HepG2 (cell line): ENCODE measurements around the gene SYMPK. TPM values are rescaled to one million over a fixed set of nuclear protein-coding genes. Genes with fewer than 3 reads are reported as not detected.

ENCODE experiments used
- ATAC-seq: fragments of 200-7000 bp; cut with Tn5 transposase; 3 replicates; pipeline ENCODE4 v1.9.1; 2020; ENCODE audit warnings: mild to moderate bottlenecking, moderate library complexity
- BruUV-seq: library from RNA; stranded (reverse); fragments of 400-500 nt; replicated peaks from 2 replicates; lab custom pipeline; 2021; lab: Mats Ljungman, UMichigan
- CTCF ChIA-PET: fragments of 300-600 bp; formaldehyde crosslinking; extraction: SDS; loops from one replicate; lab custom pipeline; 2021; ENCODE audit warnings: low total read pairs, inconsistent platforms, low intra/inter-chr PET ratio; lab: Yijun Ruan, JAX
- POLR2A ChIA-PET: fragments of 350-600 bp; sonication (Branson Sonifier 250); formaldehyde crosslinking; loops from one replicate; lab custom pipeline; 2020; ENCODE audit warnings: antibody characterized with exemption, inconsistent platforms; lab: Yijun Ruan, JAX
- DNase-seq: peaks from one replicate; pipeline ENCODE4 v3.0.0-alpha.2; 2015; ENCODE audit warnings: low spot score
- FAIRE-seq: peaks from 3 replicates; lab custom pipeline; 2011; peaks lifted over from hg19 to GRCh38; lab: Jason Lieb, UNC
- H2AFZ ChIP-seq: one replicate; pipeline ENCODE4 v1.6.1; 2011; ENCODE audit warnings: low read length, inconsistent platforms
- H3K27ac ChIP-seq: fragments of 300-600 bp; 3 replicates; pipeline ENCODE4 v1.8.0; 2011; ENCODE audit warnings: mixed run types, mild to moderate bottlenecking, mixed read lengths, low read length, inconsistent platforms; ENCODE audit not compliant: insufficient read depth; ENCODE audit errors: extremely low read length
- H3K27me3 ChIP-seq, 2 experiments: fragments of 200-600 bp in 1 of 2; 2 replicates in 1 of 2; 3 replicates in 1 of 2; pipeline versions ENCODE4 v1.6.0 to v1.8.0; 2011; ENCODE audit warnings: low read length in 2 of 2, mild to moderate bottlenecking in 2 of 2, moderate library complexity in 2 of 2, inconsistent platforms in 1 of 2; ENCODE audit not compliant: insufficient read depth in 2 of 2, control insufficient read depth in 1 of 2
- H3K36me3 ChIP-seq, 2 experiments: fragments of 200-600 bp in 1 of 2; replicated peaks in 1 of 2; 2 replicates in 1 of 2; 3 replicates in 1 of 2; pipeline versions ENCODE4 v1.5.1 to v1.8.0; 2011; ENCODE audit warnings: low read length in 2 of 2, inconsistent platforms in 1 of 2; ENCODE audit not compliant: insufficient read depth in 2 of 2, control insufficient read depth in 1 of 2
- H3K4me1 ChIP-seq: 2 replicates; pipeline ENCODE4 v1.5.1; 2012; ENCODE audit warnings: low read length, inconsistent platforms; ENCODE audit not compliant: insufficient read depth
- H3K4me2 ChIP-seq: 2 replicates; pipeline ENCODE4 v1.6.0; 2011; ENCODE audit warnings: low read depth, low read length, inconsistent platforms
- H3K4me3 ChIP-seq, 3 experiments: fragments of 200-600 bp in 1 of 3; sonication (generic), shearing (Covaris generic) in 1 of 3; replicated peaks in 1 of 3; 2 replicates each; pipeline ENCODE4 v1.5.1; 2011 to 2016; ENCODE audit warnings: low read length in 3 of 3, inconsistent platforms in 2 of 3, low read depth in 2 of 3, mild to moderate bottlenecking in 2 of 3, control low read depth in 1 of 3, mixed read lengths in 1 of 3; ENCODE audit not compliant: insufficient read depth in 1 of 3
- H3K79me2 ChIP-seq: one replicate; pipeline ENCODE4 v1.6.1; 2011; ENCODE audit warnings: low read length, inconsistent platforms; ENCODE audit not compliant: insufficient read depth
- H3K9ac ChIP-seq: 2 replicates; pipeline ENCODE4 v1.6.0; 2011; ENCODE audit warnings: mild to moderate bottlenecking, low read depth, low read length, inconsistent platforms; ENCODE audit not compliant: insufficient read depth
- H3K9me3 ChIP-seq: 2 replicates; pipeline ENCODE4 v1.5.1; 2012; ENCODE audit warnings: mild to moderate bottlenecking, low read length
- H4K20me1 ChIP-seq: 2 replicates; pipeline ENCODE4 v1.6.0; 2011; ENCODE audit warnings: inconsistent platforms, mild to moderate bottlenecking, low read length, moderate library complexity; ENCODE audit not compliant: insufficient read depth
- HNRNPLL ChIP-seq: fragments of 200-400 bp; formaldehyde crosslinking; IDR thresholded peaks from 2 replicates; pipeline ENCODE4 v1.6.1; 2017; ENCODE audit warnings: mild to moderate bottlenecking, low read depth, low read length; ENCODE audit not compliant: poor library complexity, severe bottlenecking
- MBD4 ChIP-seq: IDR thresholded peaks from 2 replicates; pipeline ENCODE4 v1.6.1; 2012; ENCODE audit warnings: low read length, inconsistent platforms, borderline replicate concordance
- SIX4 ChIP-seq: sonication (generic); formaldehyde crosslinking; IDR thresholded peaks from 2 replicates; pipeline ENCODE4 v1.4.0; 2020; ENCODE audit warnings: missing genetic modification reagents
- SMC3 ChIP-seq: IDR thresholded peaks from 2 replicates; pipeline ENCODE4 v1.6.1; 2011; ENCODE audit warnings: low read length, improper control_type of control experiment
- ZFP36 ChIP-seq: fragments of 150-350 bp; IDR thresholded peaks from 2 replicates; pipeline ENCODE4 v1.6.1; 2018; ENCODE audit warnings: borderline replicate concordance, low read length, low read depth; ENCODE audit not compliant: partially characterized antibody
- ZNF207 ChIP-seq: fragments of 450-650 bp; IDR thresholded peaks from 2 replicates; pipeline ENCODE4 v1.6.1; 2016; ENCODE audit warnings: antibody characterized with exemption, borderline replicate concordance
- ZNF33A ChIP-seq: sonication (generic); formaldehyde crosslinking; IDR thresholded peaks from 2 replicates; pipeline ENCODE4 v1.5.1; 2020; ENCODE audit warnings: missing genetic modification reagents, mild to moderate bottlenecking, moderate library complexity, borderline replicate concordance
- ZNF510 ChIP-seq: sonication (generic); formaldehyde crosslinking; IDR thresholded peaks from 2 replicates; pipeline ENCODE4 v1.4.0; 2020; ENCODE audit warnings: low read depth, mild to moderate bottlenecking, missing genetic modification reagents
- ZSCAN22 ChIP-seq: sonication (generic); formaldehyde crosslinking; IDR thresholded peaks from 2 replicates; pipeline ENCODE4 v1.4.0; 2020; ENCODE audit warnings: mild to moderate bottlenecking, missing genetic modification reagents
- WGBS: methylation state at CpG from one replicate; pipeline ENCODE4 v1.1.6; 2017; ENCODE audit warnings: low lambda C conversion rate; 5-methylcytosine and 5-hydroxymethylcytosine counted together
- in situ Hi-C: cut with HindIII; loops from 2 replicates; pipeline ENCODE4 v1.10.0; 2017; ENCODE audit warnings: low pct_unique_long_range_greater_than_20kb; ENCODE audit not compliant: extremely low pct_ligation_motif_present
- intact Hi-C: fragments of 100-400 bp; cut with micrococcal nuclease; formaldehyde crosslinking; loops from one replicate; pipeline ENCODE4 v1.10.0; 2022; ENCODE audit not compliant: unreplicated experiment
- polyA plus RNA-seq, 8 experiments: library from polyadenylated mRNA; depleted of rRNA in 3 of 8; stranded (reverse) in 7 of 8; unstranded in 1 of 8; fragments of >200 nt; fragmentation: Illumina TruSeq in 4 of 8; extraction: Trizol in 4 of 8; gene quantifications; 2 replicates each; pipeline versions ENCODE4 v1.2.1 to v1.2.3, GENCODE V29; 2011 to 2016; ENCODE audit warnings: low read depth in 4 of 8, missing spikeins in 1 of 8, mixed read lengths in 1 of 8; ENCODE audit not compliant: insufficient read depth in 1 of 8
- total RNA-seq, 5 experiments: library from RNA; depleted of rRNA; stranded (reverse); fragments of >200 nt; fragmentation: Illumina TruSeq; extraction: Trizol; gene quantifications; 2 replicates each; pipeline ENCODE4 v1.2.3, GENCODE V29; 2016; ENCODE audit warnings: low read depth in 1 of 5
- TF ChIP-seq, protein P1 (sequence below): sonication (generic); formaldehyde crosslinking; IDR thresholded peaks from 2 replicates; pipeline ENCODE4 v1.9.0; 2021; ENCODE audit warnings: missing genetic modification reagents, borderline replicate concordance
- TF ChIP-seq, protein P2 (sequence below): sonication (generic); formaldehyde crosslinking; IDR thresholded peaks from 2 replicates; pipeline ENCODE4 v1.4.0; 2020; ENCODE audit warnings: mild to moderate bottlenecking, missing genetic modification reagents
- TF ChIP-seq, protein P3 (sequence below): sonication (generic); formaldehyde crosslinking; IDR thresholded peaks from 2 replicates; pipeline ENCODE4 v1.8.1; 2023; ENCODE audit warnings: mild to moderate bottlenecking, missing genetic modification reagents
- TF ChIP-seq, protein P4 (sequence below): sonication (generic); formaldehyde crosslinking; IDR thresholded peaks from 2 replicates; pipeline ENCODE4 v1.4.0; 2020; ENCODE audit warnings: missing genetic modification reagents

Gene SYMPK
- total and polyA plus RNA-seq, 2 of the 13 experiments (the other 11 are each of a cell fraction or from before 2014, with no cell fraction given) = 21.9 to 55.7 TPM

DNA sequence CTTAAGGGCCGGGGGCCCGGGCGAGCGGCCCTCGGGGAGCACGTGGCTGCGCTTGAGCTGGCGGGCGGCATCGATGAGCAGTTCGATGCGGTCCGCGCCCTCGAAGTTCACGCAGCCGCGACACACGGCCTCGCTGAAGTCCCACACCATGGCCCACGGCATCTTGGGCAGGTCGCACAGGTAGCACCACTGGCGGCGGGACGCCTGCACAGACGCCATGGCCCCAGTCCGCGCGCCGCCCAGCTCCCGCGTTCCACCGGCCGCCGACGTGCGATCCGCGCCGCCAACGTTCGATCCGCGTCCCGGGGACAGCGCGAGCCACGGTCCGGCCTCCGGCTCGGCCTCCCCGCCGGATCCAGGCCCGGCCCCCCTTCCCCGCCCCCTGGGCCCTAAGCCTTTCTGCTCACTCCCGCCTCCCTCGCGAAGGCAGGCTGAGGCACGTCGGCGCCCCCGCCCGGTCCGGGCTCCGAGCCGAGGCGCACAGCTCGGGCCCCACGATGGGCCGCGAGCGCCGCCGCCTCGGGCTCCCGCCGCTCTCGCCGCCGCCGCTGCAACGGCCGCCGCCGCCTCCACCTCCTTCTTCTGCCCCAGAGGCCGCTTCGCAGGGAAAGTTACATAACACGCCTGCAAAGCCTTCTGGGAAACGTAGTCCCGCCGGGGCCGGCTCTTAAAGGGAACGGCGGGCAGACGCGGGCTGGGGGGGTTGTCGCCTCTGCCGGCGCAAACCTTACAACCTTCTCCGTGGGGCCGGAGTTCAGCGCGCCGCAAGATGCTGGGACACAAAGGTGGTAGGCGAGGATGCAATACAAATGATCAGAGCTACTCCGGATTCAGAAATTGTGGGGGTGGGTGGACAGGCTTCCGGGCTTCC, 22.8 kb upstream of the SYMPK start, which contains the start of gene IRF2BP1:
TSS of gene IRF2BP1 (minus strand) at position 586 of the 871 bp plus-strand sequence. CDS start at position 219, 367 bp downstream.
- 3% methylated on average over 8 of the region's 107 CpGs for WGBS
- Histone ChIP-seq H3K9ac (peak within 1 kb of the TSS; percentile 82), H4K20me1 (no peaks in the 10 kb centered on the region), H3K27me3 (no peaks in the 10 kb centered on the region), H2AFZ (peak within 1 kb of the TSS; percentile 8), H3K9me3 (no peaks in the 10 kb centered on the region), H3K36me3 (no peaks in the 10 kb centered on the region), H3K27ac (peak within 1 kb of the TSS; percentile 78), H3K4me3 (peak within 1 kb of the TSS; percentile 69 to 91 (median 80)), H3K79me2 (peaks cover 15% of the 10 kb centered on the region), H3K4me2 (peak within 1 kb of the TSS; percentile 84), H3K4me1 (peaks cover 38% of the 10 kb centered on the region)
- intact Hi-C loops (no loop called here), in situ Hi-C loops (no loop called here)
- POLR2A ChIA-PET = interaction anchor here (0.9 to 10.3 kb wide), 9 partner anchors 9 to 116 kb away, joined by 3 to 388 read pairs (median 6); partner anchors contain the start of genes DMPK, FOXA3, MYPOP and SIX5
- ATAC-seq (peak; percentile 32), FAIRE-seq (no peak), DNase-seq (peak; percentile 89)
- BruUV-seq = TSS peak; percentile 50
- CTCF ChIA-PET = interaction anchor here (4.5 to 5.3 kb wide), 2 partner anchors 22 to 69 kb away, joined by 50 to 263 read pairs; partner anchors contain the start of genes FOXA3 and SYMPK
- TF ChIP-seq ZNF207 (no peak), ZNF510 (CRISPR knock-in tag) (no peak), SIX4 (CRISPR knock-in tag) (no peak), SMC3 (no peak), ZFP36 (no peak), MBD4 (no peak), ZSCAN22 (CRISPR knock-in tag) (no peak), HNRNPLL (no peak), ZNF33A (no peak)
- TF ChIP-seq, protein P1, sequence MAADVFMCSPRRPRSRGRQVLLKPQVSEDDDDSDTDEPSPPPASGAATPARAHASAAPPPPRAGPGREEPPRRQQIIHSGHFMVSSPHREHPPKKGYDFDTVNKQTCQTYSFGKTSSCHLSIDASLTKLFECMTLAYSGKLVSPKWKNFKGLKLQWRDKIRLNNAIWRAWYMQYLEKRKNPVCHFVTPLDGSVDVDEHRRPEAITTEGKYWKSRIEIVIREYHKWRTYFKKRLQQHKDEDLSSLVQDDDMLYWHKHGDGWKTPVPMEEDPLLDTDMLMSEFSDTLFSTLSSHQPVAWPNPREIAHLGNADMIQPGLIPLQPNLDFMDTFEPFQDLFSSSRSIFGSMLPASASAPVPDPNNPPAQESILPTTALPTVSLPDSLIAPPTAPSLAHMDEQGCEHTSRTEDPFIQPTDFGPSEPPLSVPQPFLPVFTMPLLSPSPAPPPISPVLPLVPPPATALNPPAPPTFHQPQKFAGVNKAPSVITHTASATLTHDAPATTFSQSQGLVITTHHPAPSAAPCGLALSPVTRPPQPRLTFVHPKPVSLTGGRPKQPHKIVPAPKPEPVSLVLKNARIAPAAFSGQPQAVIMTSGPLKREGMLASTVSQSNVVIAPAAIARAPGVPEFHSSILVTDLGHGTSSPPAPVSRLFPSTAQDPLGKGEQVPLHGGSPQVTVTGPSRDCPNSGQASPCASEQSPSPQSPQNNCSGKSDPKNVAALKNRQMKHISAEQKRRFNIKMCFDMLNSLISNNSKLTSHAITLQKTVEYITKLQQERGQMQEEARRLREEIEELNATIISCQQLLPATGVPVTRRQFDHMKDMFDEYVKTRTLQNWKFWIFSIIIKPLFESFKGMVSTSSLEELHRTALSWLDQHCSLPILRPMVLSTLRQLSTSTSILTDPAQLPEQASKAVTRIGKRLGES (CRISPR knock-in tag) = no peak
- TF ChIP-seq, protein P2, sequence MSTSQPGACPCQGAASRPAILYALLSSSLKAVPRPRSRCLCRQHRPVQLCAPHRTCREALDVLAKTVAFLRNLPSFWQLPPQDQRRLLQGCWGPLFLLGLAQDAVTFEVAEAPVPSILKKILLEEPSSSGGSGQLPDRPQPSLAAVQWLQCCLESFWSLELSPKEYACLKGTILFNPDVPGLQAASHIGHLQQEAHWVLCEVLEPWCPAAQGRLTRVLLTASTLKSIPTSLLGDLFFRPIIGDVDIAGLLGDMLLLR = peak; percentile 58; the same call in 1 of the 2 replicates
- TF ChIP-seq, protein P3, sequence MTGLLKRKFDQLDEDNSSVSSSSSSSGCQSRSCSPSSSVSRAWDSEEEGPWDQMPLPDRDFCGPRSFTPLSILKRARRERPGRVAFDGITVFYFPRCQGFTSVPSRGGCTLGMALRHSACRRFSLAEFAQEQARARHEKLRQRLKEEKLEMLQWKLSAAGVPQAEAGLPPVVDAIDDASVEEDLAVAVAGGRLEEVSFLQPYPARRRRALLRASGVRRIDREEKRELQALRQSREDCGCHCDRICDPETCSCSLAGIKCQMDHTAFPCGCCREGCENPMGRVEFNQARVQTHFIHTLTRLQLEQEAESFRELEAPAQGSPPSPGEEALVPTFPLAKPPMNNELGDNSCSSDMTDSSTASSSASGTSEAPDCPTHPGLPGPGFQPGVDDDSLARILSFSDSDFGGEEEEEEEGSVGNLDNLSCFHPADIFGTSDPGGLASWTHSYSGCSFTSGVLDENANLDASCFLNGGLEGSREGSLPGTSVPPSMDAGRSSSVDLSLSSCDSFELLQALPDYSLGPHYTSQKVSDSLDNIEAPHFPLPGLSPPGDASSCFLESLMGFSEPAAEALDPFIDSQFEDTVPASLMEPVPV (CRISPR knock-in tag) = no peak
- TF ChIP-seq, protein P4, sequence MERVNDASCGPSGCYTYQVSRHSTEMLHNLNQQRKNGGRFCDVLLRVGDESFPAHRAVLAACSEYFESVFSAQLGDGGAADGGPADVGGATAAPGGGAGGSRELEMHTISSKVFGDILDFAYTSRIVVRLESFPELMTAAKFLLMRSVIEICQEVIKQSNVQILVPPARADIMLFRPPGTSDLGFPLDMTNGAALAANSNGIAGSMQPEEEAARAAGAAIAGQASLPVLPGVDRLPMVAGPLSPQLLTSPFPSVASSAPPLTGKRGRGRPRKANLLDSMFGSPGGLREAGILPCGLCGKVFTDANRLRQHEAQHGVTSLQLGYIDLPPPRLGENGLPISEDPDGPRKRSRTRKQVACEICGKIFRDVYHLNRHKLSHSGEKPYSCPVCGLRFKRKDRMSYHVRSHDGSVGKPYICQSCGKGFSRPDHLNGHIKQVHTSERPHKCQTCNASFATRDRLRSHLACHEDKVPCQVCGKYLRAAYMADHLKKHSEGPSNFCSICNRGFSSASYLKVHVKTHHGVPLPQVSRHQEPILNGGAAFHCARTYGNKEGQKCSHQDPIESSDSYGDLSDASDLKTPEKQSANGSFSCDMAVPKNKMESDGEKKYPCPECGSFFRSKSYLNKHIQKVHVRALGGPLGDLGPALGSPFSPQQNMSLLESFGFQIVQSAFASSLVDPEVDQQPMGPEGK = peak; percentile 54; the same call in 1 of the 2 replicates
